Measurements from ENCODE around the gene NRCAM. TPM values are rescaled to one million over a fixed set of nuclear protein-coding genes. Genes with fewer than 3 reads are reported as not detected.

Gene NRCAM
- total and polyA plus RNA-seq, 2 of the 13 experiments (the other 11 are each of a cell fraction or from before 2014, with no cell fraction given) = 0.31 to 0.33 TPM

- no peak overlapping the region for H2AFZ ChIP-seq (ENCODE audit: low read length)
- H3K4me2 ChIP-seq (ENCODE audit: low read depth, low read length) = no peak overlapping the region
- no peaks in the 10 kb centered on the region for H4K20me1 ChIP-seq (ENCODE audit: insufficient read depth, low read length)
- DNase-seq (ENCODE audit: low spot score) (no peak), ATAC-seq (no peak), FAIRE-seq (no peak)
- no peak overlapping the region for H3K9ac ChIP-seq (ENCODE audit: insufficient read depth, low read depth, low read length)
- no peaks in the 10 kb centered on the region for H3K36me3 ChIP-seq (replicated peaks in 1 of 2; ENCODE audit: control insufficient read depth in 1 of 2, insufficient read depth in 2 of 2, low read length in 2 of 2)
- no TSS peak for BruUV-seq (replicated peaks)
- no peaks in the 10 kb centered on the region for H3K4me1 ChIP-seq (ENCODE audit: insufficient read depth, low read length)
- POLR2A ChIA-PET = no interaction called here
- CTCF ChIA-PET (ENCODE audit: low intra/inter-chr PET ratio, low total read pairs) = no interaction called here
- no peaks in the 10 kb centered on the region for H3K79me2 ChIP-seq (ENCODE audit: insufficient read depth, low read length)
- intact Hi-C loops (cut with micrococcal nuclease; ENCODE audit: unreplicated experiment) (loop anchor here (10.0 kb wide), 2 partner anchors 404 to 684 kb away; partner anchors contain the start of gene CBLL1), in situ Hi-C loops (cut with HindIII; ENCODE audit: extremely low pct_ligation_motif_present, low pct_unique_long_range_greater_than_20kb) (loop anchor here (5.0 kb wide), 1 partner anchor 42 kb away; no protein-coding TSS in a partner anchor)
- WGBS (ENCODE audit: low lambda C conversion rate) = 31% methylated on average over 5 of the region's 5 CpGs
- peaks cover 0 to 9% of the 10 kb centered on the region in 2 experiments; a peak in 1 of 5 replicates for H3K27me3 ChIP-seq (ENCODE audit: control insufficient read depth in 1 of 2, insufficient read depth in 2 of 2, low read length in 2 of 2)
- no peak overlapping the region for H3K4me3 ChIP-seq (replicated peaks in 1 of 3; ENCODE audit: insufficient read depth in 1 of 3, low read depth in 2 of 3, low read length in 3 of 3)
- H3K27ac ChIP-seq (ENCODE audit: extremely low read length, insufficient read depth, low read length) = no peak overlapping the region
- TF ChIP-seq ZNF260 (CRISPR knock-in tag; IDR thresholded peaks at IDR 0.05; ENCODE audit: borderline replicate concordance, low read depth) (no peak), E2F2 (CRISPR knock-in tag; IDR thresholded peaks at IDR 0.05; ENCODE audit: borderline replicate concordance) (no peak), KMT2A (CRISPR knock-in tag; IDR thresholded peaks at IDR 0.05) (no peak), ARHGAP35 (CRISPR knock-in tag; IDR thresholded peaks at IDR 0.05; ENCODE audit: borderline replicate concordance) (no peak)
- H3K9me3 ChIP-seq (ENCODE audit: low read length) = no peaks in the 10 kb centered on the region
Observed at GRCh38 chr7:108149119-108149518, 307.1 kb downstream of the NRCAM start.

- FAIRE-seq = no peak
- no peaks in the 10 kb centered on the region for H3K4me1 ChIP-seq (ENCODE audit: insufficient read depth, low read length)
- no peak overlapping the region for H3K4me3 ChIP-seq (replicated peaks in 1 of 3; ENCODE audit: insufficient read depth in 1 of 3, low read depth in 2 of 3, low read length in 3 of 3)
- no peaks in the 10 kb centered on the region for H3K36me3 ChIP-seq (replicated peaks in 1 of 2; ENCODE audit: control insufficient read depth in 1 of 2, insufficient read depth in 2 of 2, low read length in 2 of 2)
- intact Hi-C loops (cut with micrococcal nuclease; ENCODE audit: unreplicated experiment) (loop anchor here (2.0 to 10.0 kb wide), 3 partner anchors 268 to 682 kb away; partner anchors contain the start of gene CBLL1), in situ Hi-C loops (cut with HindIII; ENCODE audit: extremely low pct_ligation_motif_present, low pct_unique_long_range_greater_than_20kb) (loop anchor here (5.0 kb wide), 1 partner anchor 40 kb away; no protein-coding TSS in a partner anchor)
- no TSS peak for BruUV-seq (replicated peaks)
- H2AFZ ChIP-seq (ENCODE audit: low read length) = no peak overlapping the region
- ChIA-PET POLR2A (no interaction called here), CTCF (ENCODE audit: low intra/inter-chr PET ratio, low total read pairs) (interaction anchor here (1.4 kb wide), 1 partner anchor 33 kb away, joined by 10 read pairs; no protein-coding TSS in a partner anchor)
- H3K4me2 ChIP-seq (ENCODE audit: low read depth, low read length) = no peak overlapping the region
- H3K79me2 ChIP-seq (ENCODE audit: insufficient read depth, low read length) = no peaks in the 10 kb centered on the region
- H3K27ac ChIP-seq (ENCODE audit: extremely low read length, insufficient read depth, low read length) = no peak overlapping the region
- no peak overlapping the region for H3K9ac ChIP-seq (ENCODE audit: insufficient read depth, low read depth, low read length)
- no peak for DNase-seq (ENCODE audit: low spot score)
- ATAC-seq = peak; percentile 43
- no peak for TF ChIP-seq ZNF446 (CRISPR knock-in tag; IDR thresholded peaks at IDR 0.05)
- no peak for TF ChIP-seq CHD2 (IDR thresholded peaks at IDR 0.05; ENCODE audit: low read depth, low read length)
- TF ChIP-seq RCOR2 (CRISPR knock-in tag; IDR thresholded peaks at IDR 0.05) = no peak
- no peak for TF ChIP-seq ZNF839 (CRISPR knock-in tag; IDR thresholded peaks at IDR 0.05; ENCODE audit: borderline replicate concordance)
- TF ChIP-seq GABPA (IDR thresholded peaks at IDR 0.05; ENCODE audit: low read depth, low read length) = no peak
- TF ChIP-seq GABPA (CRISPR knock-in tag; IDR thresholded peaks at IDR 0.05; ENCODE audit: low read depth) = no peak
- TF ChIP-seq ZNF678 (CRISPR knock-in tag; IDR thresholded peaks at IDR 0.05) = no peak
- TF ChIP-seq FLYWCH1 (CRISPR knock-in tag; IDR thresholded peaks at IDR 0.05) = no peak
- TF ChIP-seq ZNF776 (CRISPR knock-in tag; IDR thresholded peaks at IDR 0.05) = no peak
- no peak for TF ChIP-seq ZNF276 (CRISPR knock-in tag; IDR thresholded peaks at IDR 0.05; ENCODE audit: low read depth)
- peaks cover 0 to 9% of the 10 kb centered on the region in 2 experiments; a peak in 1 of 5 replicates for H3K27me3 ChIP-seq (ENCODE audit: control insufficient read depth in 1 of 2, insufficient read depth in 2 of 2, low read length in 2 of 2)
- H3K9me3 ChIP-seq (ENCODE audit: low read length) = no peaks in the 10 kb centered on the region
- H4K20me1 ChIP-seq (ENCODE audit: insufficient read depth, low read length) = no peaks in the 10 kb centered on the region
- 2% methylated on average over 6 of the region's 6 CpGs for WGBS (ENCODE audit: low lambda C conversion rate)
Observed at GRCh38 chr7:108147031-108147563, 309.1 kb downstream of the NRCAM start.

Data from HepG2 (cell line).